Spleen (tissue), 11 donors: ENCODE results near the gene SYT13. TPM values are rescaled to one million over a fixed set of nuclear protein-coding genes. Genes with fewer than 3 reads are reported as not detected.

Experiments
- DNase-seq: peaks from one replicate; pipeline ENCODE4 v3.0.0-alpha.2; 2020
- H3K27ac ChIP-seq, 8 donors: fragments of 200-600 bp; sonication (generic) in 7 of 8; 1 replicate in 4 of 8; 2 replicates in 4 of 8; pipeline versions ENCODE4 v1.5.0 to v1.8.0; 2016 to 2021; ENCODE audit warnings: inconsistent platforms in 4 of 8, mild to moderate bottlenecking in 4 of 8, moderate library complexity in 1 of 8
- H3K27me3 ChIP-seq, 7 donors: fragments of 200-600 bp; sonication (generic) in 6 of 7; replicated peaks in 1 of 7; 1 replicate in 4 of 7; 2 replicates in 3 of 7; pipeline versions ENCODE4 v1.5.0 to v1.8.0; 2016 to 2021; ENCODE audit warnings: inconsistent platforms in 3 of 7, mild to moderate bottlenecking in 1 of 7
- H3K36me3 ChIP-seq, 6 donors: fragments of 200-600 bp; sonication (generic) in 5 of 6; 1 replicate in 4 of 6; 2 replicates in 2 of 6; pipeline versions ENCODE4 v1.5.0 to v1.8.0; 2016 to 2021; ENCODE audit warnings: inconsistent platforms in 2 of 6
- H3K4me1 ChIP-seq, 6 donors: fragments of 200-600 bp; sonication (generic) in 5 of 6; 1 replicate in 3 of 6; 2 replicates in 3 of 6; pipeline versions ENCODE4 v1.5.0 to v1.8.0; 2016 to 2021; ENCODE audit warnings: inconsistent platforms in 3 of 6
- H3K4me3 ChIP-seq, 8 donors: fragments of 200-600 bp; sonication (generic) in 7 of 8; 1 replicate in 4 of 8; 2 replicates in 4 of 8; pipeline versions ENCODE4 v1.5.0 to v1.8.0; 2016 to 2021; ENCODE audit warnings: inconsistent platforms in 4 of 8, mild to moderate bottlenecking in 4 of 8, moderate library complexity in 2 of 8
- H3K9me3 ChIP-seq, 8 donors: fragments of 200-600 bp; sonication (generic) in 7 of 8; 1 replicate in 4 of 8; 2 replicates in 4 of 8; pipeline versions ENCODE4 v1.5.0 to v1.8.0; 2016 to 2021; ENCODE audit warnings: inconsistent platforms in 4 of 8
- CTCF ChIP-seq, 11 experiments: fragments of 200-600 bp in 7 of 11; fragments of 450-650 bp in 4 of 11; sonication (generic) in 4 of 11; IDR thresholded peaks in 8 of 11; conservative IDR thresholded peaks in 3 of 11; 1 replicate in 7 of 11; 2 replicates in 4 of 11; pipeline versions ENCODE4 v1.4.0 to v1.8.0; 2016 to 2021; ENCODE audit warnings: antibody characterized with exemption in 11 of 11, inconsistent platforms in 4 of 11, mild to moderate bottlenecking in 1 of 11
- POLR2A ChIP-seq, 3 donors: fragments of 450-650 bp; IDR thresholded peaks; one replicate each; pipeline ENCODE4 v1.5.1; 2017; ENCODE audit warnings: antibody characterized with exemption in 3 of 3, mild to moderate bottlenecking in 1 of 3
- POLR2AphosphoS5 ChIP-seq, 3 donors: sonication (generic); formaldehyde crosslinking; IDR thresholded peaks; one replicate each; pipeline ENCODE4 v1.5.1; 2017; ENCODE audit warnings: antibody characterized with exemption in 3 of 3
- WGBS, 5 donors: extraction: QIAGEN DNeasy Blood & Tissue Kit in 3 of 5; methylation state at CpG; one replicate each; pipeline versions ENCODE4 v1.1.5 to v1.1.7; 2013 to 2018; 5-methylcytosine and 5-hydroxymethylcytosine counted together
- intact Hi-C: fragments of 100-400 bp; cut with DNase I; formaldehyde crosslinking; loops from one replicate; pipeline ENCODE4 v1.15.0; 2023; ENCODE audit warnings: low total_unique reads
- polyA plus RNA-seq, 3 donors: library from polyadenylated mRNA; stranded (reverse); fragments of 200-250 nt; gene quantifications; one replicate each; pipeline ENCODE4 v1.2.1, GENCODE V29; 2013
- total RNA-seq, 7 donors: library from RNA; depleted of rRNA in 3 of 7; stranded (reverse); fragments of >200 nt in 3 of 7; fragmentation: NEBNext Ultra II Directional in 4 of 7; extraction: Animal tissue kit (Norgen Biotek cat#: 25700) in 4 of 7; gene quantifications; one replicate each; pipeline versions ENCODE4 v1.1.0 to v1.2.1, GENCODE V29; 2016 to 2021
- donor health status: healthy with polysubstance abuse.
- donor health status: DM: no; HTN: no; CAD: no; lungs with moderate emphysema.
- donor health status: DM: no; HTN: no; CAD: no.
- donor health status: Bipolar disorder and iron deficiency.
- donor health status: healthy.
- donor health status: DM: no; HTN: no; CAD: no.
- donor health status: DM: yes; HTN: yes; CAD: no.

SYT13 gene
- total and polyA plus RNA-seq, 10 donors = 0.02 to 0.64 (median 0.10) TPM; not detected in 2

- Histone ChIP-seq H3K36me3 (no peaks in the 10 kb centered on the region), H3K4me3 (no peak overlapping the region), H3K27ac (no peak overlapping the region), H3K9me3 (no peaks in the 10 kb centered on the region), H3K4me1 (no peaks in the 10 kb centered on the region), H3K27me3 (peaks cover 0 to 77% (median 0%) of the 10 kb centered on the region in 7 donors)
- 92 to 96% (median 94%) methylated on average over 3 of the region's 3 CpGs for WGBS, 5 donors
- intact Hi-C loops = no loop called here
- no peak for DNase-seq
- TF ChIP-seq CTCF (IDR thresholded peaks at IDR 0.05 in 8 of 11, conservative IDR thresholded peaks at IDR 0.05 in 3 of 11) (no peak), POLR2AphosphoS5 (IDR thresholded peaks at IDR 0.05) (no peak), POLR2A (IDR thresholded peaks at IDR 0.05) (no peak)
These were observed 22.4 kb downstream of the SYT13 start for GRCh38 chr11:45263773-45264172.

- H3K4me3 ChIP-seq = no peak overlapping the region
- intact Hi-C loops = no loop called here
- no peaks in the 10 kb centered on the region for H3K4me1 ChIP-seq
- WGBS, 5 donors = 68 to 83% (median 75%) methylated on average over 4 of the region's 4 CpGs
- DNase-seq = no peak
- TF ChIP-seq POLR2A (IDR thresholded peaks at IDR 0.05) (no peak), POLR2AphosphoS5 (IDR thresholded peaks at IDR 0.05) (no peak), CTCF (IDR thresholded peaks at IDR 0.05 in 8 of 11, conservative IDR thresholded peaks at IDR 0.05 in 3 of 11) (no peak)
- no peaks in the 10 kb centered on the region for H3K9me3 ChIP-seq
- peaks cover 0 to 68% (median 0%) of the 10 kb centered on the region in 7 donors for H3K27me3 ChIP-seq
- no peak overlapping the region for H3K27ac ChIP-seq
- no peaks in the 10 kb centered on the region for H3K36me3 ChIP-seq
These were observed 23.2 kb downstream of the SYT13 start for GRCh38 chr11:45262900-45263299.

GRCh38 chr11:45260071-45260470 is 26.1 kb downstream of the SYT13 start:
- TF ChIP-seq CTCF (IDR thresholded peaks at IDR 0.05 in 8 of 11, conservative IDR thresholded peaks at IDR 0.05 in 3 of 11) (no peak), POLR2A (IDR thresholded peaks at IDR 0.05) (no peak), POLR2AphosphoS5 (IDR thresholded peaks at IDR 0.05) (no peak)
- no peaks in the 10 kb centered on the region for H3K9me3 ChIP-seq
- no peak overlapping the region for H3K27ac ChIP-seq
- no peaks in the 10 kb centered on the region for H3K4me1 ChIP-seq
- DNase-seq = no peak
- H3K4me3 ChIP-seq = no peak overlapping the region
- H3K27me3 ChIP-seq = peaks cover 0 to 50% (median 0%) of the 10 kb centered on the region in 7 donors
- intact Hi-C loops = no loop called here
- no peaks in the 10 kb centered on the region for H3K36me3 ChIP-seq

- H3K27me3 ChIP-seq = peaks cover 0 to 46% (median 0%) of the 10 kb centered on the region in 7 donors
- intact Hi-C loops = no loop called here
- 78 to 93% (median 88%) methylated on average over 3 of the region's 3 CpGs for WGBS, 5 donors
- no peak overlapping the region for H3K27ac ChIP-seq
- no peaks in the 10 kb centered on the region for H3K9me3 ChIP-seq
- TF ChIP-seq CTCF (IDR thresholded peaks at IDR 0.05 in 8 of 11, conservative IDR thresholded peaks at IDR 0.05 in 3 of 11) (no peak), POLR2AphosphoS5 (IDR thresholded peaks at IDR 0.05) (no peak), POLR2A (IDR thresholded peaks at IDR 0.05) (no peak)
- DNase-seq = no peak
- no peak overlapping the region for H3K4me3 ChIP-seq
- H3K4me1 ChIP-seq = no peaks in the 10 kb centered on the region
- H3K36me3 ChIP-seq = no peaks in the 10 kb centered on the region
These were observed 26.5 kb downstream of the SYT13 start for GRCh38 chr11:45259592-45259991.
